Suprapubic skin (tissue), 4 donors: ENCODE measurements around the gene FBLN1. TPM values are rescaled to one million over a fixed set of nuclear protein-coding genes. Genes with fewer than 3 reads are reported as not detected.

Experiments
- DNase-seq, 2 donors: peaks; one replicate each; pipeline ENCODE4 v3.0.0-alpha.2; 2019; ENCODE audit warnings: low spot score in 2 of 2
- H3K27ac ChIP-seq: fragments of 200-600 bp; sonication (generic); one replicate; pipeline ENCODE4 v1.5.1; 2019
- H3K27me3 ChIP-seq: fragments of 200-600 bp; sonication (generic); one replicate; pipeline ENCODE4 v1.5.1; 2019
- H3K36me3 ChIP-seq: fragments of 200-600 bp; sonication (generic); one replicate; pipeline ENCODE4 v1.5.1; 2019
- H3K4me1 ChIP-seq: fragments of 200-600 bp; sonication (generic); one replicate; pipeline ENCODE4 v1.5.1; 2019
- H3K4me3 ChIP-seq: fragments of 200-600 bp; sonication (generic); one replicate; pipeline ENCODE4 v1.5.1; 2019; ENCODE audit warnings: mild to moderate bottlenecking
- H3K9me3 ChIP-seq: fragments of 200-600 bp; sonication (generic); one replicate; pipeline ENCODE4 v1.5.1; 2019
- CTCF ChIP-seq, 2 donors: fragments of 200-600 bp in 1 of 2; fragments of 450-650 bp in 1 of 2; sonication (generic) in 1 of 2; IDR thresholded peaks; one replicate each; pipeline ENCODE4 v1.5.1; 2016 to 2019; ENCODE audit warnings: antibody characterized with exemption in 2 of 2, mild to moderate bottlenecking in 1 of 2, moderate library complexity in 1 of 2
- EP300 ChIP-seq: sonication (generic); formaldehyde crosslinking; IDR thresholded peaks from one replicate; pipeline ENCODE4 v1.6.1; 2017; ENCODE audit warnings: antibody characterized with exemption
- POLR2A ChIP-seq, 2 donors: fragments of 450-650 bp; IDR thresholded peaks; one replicate each; pipeline ENCODE4 v1.6.1; 2017; ENCODE audit warnings: antibody characterized with exemption in 2 of 2, mild to moderate bottlenecking in 2 of 2, moderate library complexity in 2 of 2
- POLR2AphosphoS5 ChIP-seq, 3 donors: sonication (generic); formaldehyde crosslinking; IDR thresholded peaks; one replicate each; pipeline ENCODE4 v1.6.1; 2017; ENCODE audit warnings: antibody characterized with exemption in 3 of 3
- WGBS: methylation state at CpG from one replicate; pipeline ENCODE4 v1.1.5; 2018; 5-methylcytosine and 5-hydroxymethylcytosine counted together
- total RNA-seq, 4 donors: library from RNA; depleted of rRNA; stranded (reverse); fragments of >200 nt; gene quantifications; one replicate each; pipeline ENCODE4 v1.1.0, GENCODE V29; 2016

Gene FBLN1
- total RNA-seq, 4 donors from 2014 or later: 111 to 174 (median 139) TPM

- H3K36me3 ChIP-seq: no peaks in the 10 kb centered on the region
- TF ChIP-seq EP300 (no peak), POLR2A (IDR thresholded peaks at IDR 0.05) (no peak), POLR2AphosphoS5 (IDR thresholded peaks at IDR 0.05) (no peak), CTCF (IDR thresholded peaks at IDR 0.05) (no peak)
- peaks cover 57% of the 10 kb centered on the region for H3K4me1 ChIP-seq
- peak overlapping the region; percentile 64 for H3K4me3 ChIP-seq
- H3K27ac ChIP-seq: peak overlapping the region; percentile 49
- no peak for DNase-seq
- peaks cover 20% of the 10 kb centered on the region for H3K27me3 ChIP-seq
- 63% methylated on average over 8 of the region's 8 CpGs for WGBS
- no peaks in the 10 kb centered on the region for H3K9me3 ChIP-seq
Observed at GRCh38 chr22:45506816-45507360, 4.2 kb downstream of the FBLN1 start.

GRCh38 chr22:45507798-45508197 lies 5.1 kb downstream of the FBLN1 start:
- Histone ChIP-seq H3K4me1 (peaks cover 58% of the 10 kb centered on the region), H3K27ac (peak overlapping the region; percentile 49), H3K4me3 (peak overlapping the region; percentile 64), H3K9me3 (no peaks in the 10 kb centered on the region), H3K27me3 (peaks cover 13% of the 10 kb centered on the region), H3K36me3 (no peaks in the 10 kb centered on the region)
- TF ChIP-seq EP300: no peak
- TF ChIP-seq CTCF (IDR thresholded peaks at IDR 0.05): no peak
- TF ChIP-seq POLR2A (IDR thresholded peaks at IDR 0.05): no peak
- TF ChIP-seq POLR2AphosphoS5 (IDR thresholded peaks at IDR 0.05): no peak
- WGBS: 93% methylated on average over 6 of the region's 6 CpGs
- DNase-seq: no peak

GRCh38 chr22:45508814-45509213 lies 6.1 kb downstream of the FBLN1 start:
- Histone ChIP-seq H3K4me1 (peaks cover 53% of the 10 kb centered on the region), H3K27me3 (peaks cover 4% of the 10 kb centered on the region)
- 90% methylated on average over 4 of the region's 4 CpGs for WGBS

DNA sequence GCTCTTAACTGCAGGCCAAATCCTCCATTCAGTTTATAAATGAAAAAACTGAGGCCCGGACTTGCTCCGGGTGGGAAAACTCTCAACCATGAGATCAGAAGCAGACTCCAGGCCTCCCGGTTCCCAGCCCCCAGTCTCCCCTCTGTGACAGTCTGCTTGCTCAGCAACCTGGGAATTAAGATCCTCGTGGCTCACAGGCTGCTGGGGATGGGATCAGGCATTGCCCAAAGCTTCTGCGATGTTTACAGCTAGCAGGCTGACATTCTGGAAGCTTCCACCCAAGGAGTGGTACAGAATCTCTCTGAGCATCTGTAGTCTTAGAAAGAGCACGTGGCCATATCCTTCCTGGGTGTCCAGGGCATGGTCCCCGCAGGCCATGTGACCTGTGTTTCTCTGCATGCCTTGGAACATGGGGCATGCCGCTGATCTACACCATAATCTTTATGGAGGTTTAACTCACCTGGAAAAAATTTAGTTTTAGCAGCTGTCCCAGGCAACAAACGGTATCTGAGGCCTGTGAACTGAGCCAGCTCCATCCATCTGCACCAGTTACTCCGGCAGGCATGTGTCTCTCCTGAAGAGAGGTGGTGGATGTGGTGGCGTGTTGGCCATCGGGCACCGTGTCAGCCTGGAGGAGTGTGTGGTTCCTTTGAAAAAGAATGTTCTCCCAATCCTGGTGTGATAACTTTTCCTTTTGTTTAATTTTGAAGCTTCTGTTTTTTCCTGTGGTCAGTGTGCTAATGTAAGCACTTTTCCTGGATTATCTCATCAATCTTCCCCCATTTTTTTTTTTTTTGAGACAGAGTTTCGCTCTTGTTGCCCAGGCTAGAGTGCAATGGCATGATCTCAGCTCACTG lies 7.9 kb downstream of the FBLN1 start:
- no peak overlapping the region for H3K4me3 ChIP-seq
- no peak for DNase-seq
- H3K36me3 ChIP-seq: no peaks in the 10 kb centered on the region
- 75% methylated on average over 12 of the region's 14 CpGs for WGBS
- no peaks in the 10 kb centered on the region for H3K9me3 ChIP-seq
- no peak for TF ChIP-seq CTCF (IDR thresholded peaks at IDR 0.05)
- no peak for TF ChIP-seq POLR2AphosphoS5 (IDR thresholded peaks at IDR 0.05)
- H3K4me1 ChIP-seq: peaks cover 66% of the 10 kb centered on the region
- peak overlapping the region; percentile 69 for H3K27ac ChIP-seq
- no peaks in the 10 kb centered on the region for H3K27me3 ChIP-seq

More at GRCh38 chr22:45508814-45509213, 6.1 kb downstream of the FBLN1 start:
- DNase-seq: no peak
- Histone ChIP-seq H3K9me3 (no peaks in the 10 kb centered on the region), H3K36me3 (no peaks in the 10 kb centered on the region), H3K27ac (no peak overlapping the region), H3K4me3 (no peak overlapping the region)
- TF ChIP-seq EP300: no peak
- TF ChIP-seq POLR2A (IDR thresholded peaks at IDR 0.05): no peak
- no peak for TF ChIP-seq POLR2AphosphoS5 (IDR thresholded peaks at IDR 0.05)
- TF ChIP-seq CTCF (IDR thresholded peaks at IDR 0.05): no peak

- Histone ChIP-seq H3K27ac (peak overlapping the region; percentile 87), H3K9me3 (no peaks in the 10 kb centered on the region), H3K4me1 (peaks cover 68% of the 10 kb centered on the region), H3K36me3 (no peaks in the 10 kb centered on the region), H3K4me3 (no peak overlapping the region), H3K27me3 (no peaks in the 10 kb centered on the region)
- TF ChIP-seq POLR2A (IDR thresholded peaks at IDR 0.05) (no peak), EP300 (no peak), CTCF (IDR thresholded peaks at IDR 0.05) (no peak), POLR2AphosphoS5 (IDR thresholded peaks at IDR 0.05) (no peak)
- 48% methylated on average over 7 of the region's 8 CpGs for WGBS
- DNase-seq: peak in 1 of 2 donors; percentile 84
Observed at GRCh38 chr22:45511847-45512261, 9.2 kb downstream of the FBLN1 start.
